Measurements from ENCODE around the gene NDUFA13. TPM values are rescaled to one million over a fixed set of nuclear protein-coding genes. Genes with fewer than 3 reads are reported as not detected.

The NDUFA13 gene
- total RNA-seq, 1 donor from 2014 or later, result 294 TPM

- no peak for TF ChIP-seq CTCF (IDR thresholded peaks at IDR 0.05)
- H3K9me3 Mint-ChIP-seq, result no peaks in the 10 kb centered on the region
- H3K4me3 Mint-ChIP-seq, result no peak overlapping the region
- no peaks in the 10 kb centered on the region for H3K27me3 Mint-ChIP-seq
- intact Hi-C loops (cut with micrococcal nuclease), result no loop called here
- DNase-seq, result no peak
- no peak overlapping the region for H3K27ac Mint-ChIP-seq
- ATAC-seq (ENCODE audit: low read depth), result no peak
- ChIA-PET CTCF (no interaction called here), POLR2A (no interaction called here)
- peaks cover 58% of the 10 kb centered on the region for H3K36me3 Mint-ChIP-seq (ENCODE audit: low read depth)
- no peaks in the 10 kb centered on the region for H3K4me1 Mint-ChIP-seq
Observed at GRCh38 chr19:19506592-19506991, 9.4 kb upstream of the NDUFA13 start.

- peaks cover 50% of the 10 kb centered on the region for H3K36me3 Mint-ChIP-seq (ENCODE audit: low read depth)
- CTCF ChIA-PET, result interaction anchor here (1.0 to 1.7 kb wide), 3 partner anchors 16 to 140 kb away, joined by 3 to 6 read pairs (median 4); no protein-coding TSS in a partner anchor
- POLR2A ChIA-PET, result interaction anchor here (0.8 kb wide), 1 partner anchor 122 kb away, joined by 3 read pairs; no protein-coding TSS in a partner anchor
Observed at GRCh38 chr19:19507354-19507753, 8.7 kb upstream of the NDUFA13 start.

GRCh38 chr19:19508217-19508616, 7.8 kb upstream of the NDUFA13 start:
- H3K9me3 Mint-ChIP-seq, result no peaks in the 10 kb centered on the region
- H3K4me3 Mint-ChIP-seq, result no peak overlapping the region
- POLR2A ChIA-PET, result no interaction called here
- H3K27ac Mint-ChIP-seq, result no peak overlapping the region
- DNase-seq (no peak), ATAC-seq (ENCODE audit: low read depth) (no peak)
- TF ChIP-seq CTCF (IDR thresholded peaks at IDR 0.05), result no peak
- H3K27me3 Mint-ChIP-seq, result no peaks in the 10 kb centered on the region
- H3K4me1 Mint-ChIP-seq, result no peaks in the 10 kb centered on the region
- CTCF ChIA-PET, result interaction anchor here (1.5 to 1.7 kb wide), 2 partner anchors 17 to 141 kb away, joined by 4 to 6 read pairs; no protein-coding TSS in a partner anchor
- intact Hi-C loops (cut with micrococcal nuclease), result no loop called here
- H3K36me3 Mint-ChIP-seq (ENCODE audit: low read depth), result peaks cover 42% of the 10 kb centered on the region

More at GRCh38 chr19:19507354-19507753, 8.7 kb upstream of the NDUFA13 start:
- no peaks in the 10 kb centered on the region for H3K4me1 Mint-ChIP-seq
- H3K4me3 Mint-ChIP-seq, result no peak overlapping the region
- H3K27me3 Mint-ChIP-seq, result no peaks in the 10 kb centered on the region
- H3K27ac Mint-ChIP-seq, result no peak overlapping the region
- no peak for TF ChIP-seq CTCF (IDR thresholded peaks at IDR 0.05)
- DNase-seq (no peak), ATAC-seq (ENCODE audit: low read depth) (no peak)
- intact Hi-C loops (cut with micrococcal nuclease), result no loop called here
- no peaks in the 10 kb centered on the region for H3K9me3 Mint-ChIP-seq

- Mint-ChIP-seq H3K27me3 (no peaks in the 10 kb centered on the region), H3K9me3 (no peaks in the 10 kb centered on the region), H3K4me3 (no peak overlapping the region), H3K27ac (no peak overlapping the region), H3K36me3 (ENCODE audit: low read depth) (peaks cover 21% of the 10 kb centered on the region), H3K4me1 (peaks cover 3% of the 10 kb centered on the region)
- DNase-seq (no peak), ATAC-seq (ENCODE audit: low read depth) (no peak)
- no peak for TF ChIP-seq CTCF (IDR thresholded peaks at IDR 0.05)
- CTCF ChIA-PET, result interaction anchor here (0.8 kb wide), 1 partner anchor 43 kb away, joined by 3 read pairs; no protein-coding TSS in a partner anchor
- POLR2A ChIA-PET, result no interaction called here
- intact Hi-C loops (cut with micrococcal nuclease), result no loop called here
Observed at GRCh38 chr19:19510432-19510831, 5.6 kb upstream of the NDUFA13 start.

- DNase-seq, result no peak
- Mint-ChIP-seq H3K27ac (no peak overlapping the region), H3K27me3 (no peaks in the 10 kb centered on the region), H3K36me3 (ENCODE audit: low read depth) (peaks cover 5% of the 10 kb centered on the region), H3K4me1 (peaks cover 24% of the 10 kb centered on the region), H3K4me3 (no peak overlapping the region), H3K9me3 (no peaks in the 10 kb centered on the region)
- ChIA-PET POLR2A (interaction anchor here (0.5 to 1.2 kb wide), 3 partner anchors 128 to 1955 kb away, joined by 3 to 4 read pairs (median 3); no protein-coding TSS in a partner anchor), CTCF (no interaction called here)
- intact Hi-C loops (cut with micrococcal nuclease), result no loop called here
- no peak for ATAC-seq (ENCODE audit: low read depth)
- no peak for TF ChIP-seq CTCF (IDR thresholded peaks at IDR 0.05)
Observed at GRCh38 chr19:19513682-19514081, 2.3 kb upstream of the NDUFA13 start.

All from activated B cell treated with CpG ODN at 0.5 μM for 24 hours (primary cell).